Natural killer cell (primary cell): ENCODE measurements around the gene CITED1. TPM values are rescaled to one million over a fixed set of nuclear protein-coding genes. Genes with fewer than 3 reads are reported as not detected.

ENCODE experiments used
- ATAC-seq, 3 donors: fragments of 150-1000 bp in 2 of 3; fragments of 200-7000 bp in 1 of 3; cut with Tn5 transposase; 1 replicate in 1 of 3; 2 replicates in 2 of 3; pipeline ENCODE4 v1.10.0; 2021; ENCODE audit warnings: mild to moderate bottlenecking in 2 of 3, moderate library complexity in 2 of 3
- DNase-seq, 2 donors: peaks; one replicate each; pipeline versions ENCODE4 v3.0.0 to v3.0.0-alpha.2; 2013 to 2021; ENCODE audit warnings: mixed read lengths in 1 of 2
- H3K27ac ChIP-seq: one replicate; pipeline ENCODE4 v1.5.1; 2013; ENCODE audit warnings: mild to moderate bottlenecking, low read length
- H3K27me3 ChIP-seq: one replicate; pipeline ENCODE4 v1.6.1; 2013; ENCODE audit warnings: low read length; ENCODE audit not compliant: control insufficient read depth, insufficient read depth
- H3K36me3 ChIP-seq: one replicate; pipeline ENCODE4 v1.6.1; 2013; ENCODE audit warnings: low read length; ENCODE audit not compliant: control insufficient read depth, insufficient read depth
- H3K4me1 ChIP-seq: one replicate; pipeline ENCODE4 v1.6.1; 2013; ENCODE audit warnings: low read length; ENCODE audit not compliant: control insufficient read depth, insufficient read depth
- H3K4me3 ChIP-seq: one replicate; pipeline ENCODE4 v1.5.1; 2013; ENCODE audit warnings: low read length
- H3K9me3 ChIP-seq: one replicate; pipeline ENCODE4 v1.6.1; 2013; ENCODE audit warnings: low read length; ENCODE audit not compliant: control insufficient read depth, insufficient read depth
- H3K27ac Mint-ChIP-seq, 2 donors: one replicate each; pipeline ENCODE4 v1.8.0; 2022; ENCODE audit warnings: mild to moderate bottlenecking in 2 of 2, mixed read lengths in 2 of 2, moderate library complexity in 1 of 2
- H3K27me3 Mint-ChIP-seq, 2 donors: one replicate each; pipeline ENCODE4 v1.8.0; 2022; ENCODE audit warnings: low read depth in 2 of 2, mixed read lengths in 2 of 2
- H3K36me3 Mint-ChIP-seq: one replicate; pipeline ENCODE4 v1.8.0; 2022; ENCODE audit warnings: mixed read lengths
- H3K4me1 Mint-ChIP-seq, 2 donors: one replicate each; pipeline ENCODE4 v1.8.0; 2022; ENCODE audit warnings: mixed read lengths in 2 of 2
- H3K4me3 Mint-ChIP-seq: one replicate; pipeline ENCODE4 v1.8.0; 2022; ENCODE audit warnings: mild to moderate bottlenecking, moderate library complexity, mixed read lengths
- H3K9me3 Mint-ChIP-seq, 2 donors: one replicate each; pipeline ENCODE4 v1.8.0; 2022; ENCODE audit warnings: mixed read lengths in 2 of 2
- CTCF ChIP-seq: fragments of 200-600 bp; IDR thresholded peaks from one replicate; pipeline ENCODE4 v1.8.0; 2022; ENCODE audit warnings: antibody characterized with exemption
- WGBS: methylation state at CpG from one replicate; pipeline ENCODE4 v1.1.7; 2013; ENCODE audit warnings: missing lambda C conversion rate; ENCODE audit not compliant: insufficient coverage; 5-methylcytosine and 5-hydroxymethylcytosine counted together
- intact Hi-C: fragments of 100-400 bp; cut with micrococcal nuclease; formaldehyde crosslinking; loops from one replicate; pipeline ENCODE4 v1.14.2; 2022
- total RNA-seq, 4 donors: library from RNA; stranded (reverse); fragments of 120-200 nt in 1 of 4; gene quantifications; one replicate each; pipeline versions ENCODE4 v1.2.3 to v1.2.4, GENCODE V29; 2013 to 2022

The CITED1 gene
- total RNA-seq, 3 donors from 2014 or later (not counting 1 experiment from before 2014, with no cell fraction given), result 0.49 TPM; not detected in 2

- Mint-ChIP-seq H3K4me1 (peaks cover 20 to 29% of the 10 kb centered on the region in 2 donors), H3K27ac (no peak overlapping the region), H3K36me3 (no peaks in the 10 kb centered on the region), H3K27me3 (peaks cover 35% of the 10 kb centered on the region in 2 donors), H3K4me3 (peak overlapping the region; percentile 25), H3K9me3 (no peaks in the 10 kb centered on the region)
- Histone ChIP-seq H3K27me3 (peaks cover 35% of the 10 kb centered on the region), H3K36me3 (no peaks in the 10 kb centered on the region), H3K27ac (no peak overlapping the region), H3K9me3 (no peaks in the 10 kb centered on the region), H3K4me3 (no peak overlapping the region), H3K4me1 (peaks cover 39% of the 10 kb centered on the region)
- intact Hi-C loops, result loop anchor here (10.0 kb wide), 1 partner anchor 1055 kb away; the partner anchor contains the start of gene ZMYM3
- no peak for TF ChIP-seq CTCF
- DNase-seq (peak in 1 of 2 donors; percentile 3), ATAC-seq (no peak)
- WGBS, result 34% methylated on average over 10 of the region's 15 CpGs
Measured at GRCh38 chrX:72309297-72310071, 3.8 kb upstream of the CITED1 start.

- Mint-ChIP-seq H3K36me3 (no peaks in the 10 kb centered on the region), H3K9me3 (no peaks in the 10 kb centered on the region), H3K27me3 (peaks cover 36 to 41% of the 10 kb centered on the region in 2 donors), H3K27ac (no peak overlapping the region), H3K4me1 (peaks cover 20 to 31% of the 10 kb centered on the region in 2 donors), H3K4me3 (peak overlapping the region; percentile 86)
- no peak overlapping the region for H3K4me3 ChIP-seq
- no peak for TF ChIP-seq CTCF
- H3K4me1 ChIP-seq, result peaks cover 40% of the 10 kb centered on the region
- intact Hi-C loops, result loop anchor here (10.0 kb wide), 1 partner anchor 1054 kb away; the partner anchor contains the start of gene ZMYM3
- ATAC-seq (peak in 2 of 3 donors; percentile 14 to 38), DNase-seq (peak; percentile 21 to 34)
- H3K27ac ChIP-seq, result no peak overlapping the region
- H3K36me3 ChIP-seq, result no peaks in the 10 kb centered on the region
- H3K27me3 ChIP-seq, result peaks cover 35% of the 10 kb centered on the region
- 2% methylated on average over 19 of the region's 24 CpGs for WGBS
- H3K9me3 ChIP-seq, result no peaks in the 10 kb centered on the region
Measured at GRCh38 chrX:72308566-72309296, 3.0 kb upstream of the CITED1 start.

GRCh38 chrX:72308209-72308565 is 2.5 kb upstream of the CITED1 start:
- ATAC-seq (no peak), DNase-seq (peak in 1 of 2 donors; percentile 1)
- Histone ChIP-seq H3K27ac (no peak overlapping the region), H3K27me3 (peaks cover 35% of the 10 kb centered on the region), H3K36me3 (no peaks in the 10 kb centered on the region), H3K9me3 (no peaks in the 10 kb centered on the region), H3K4me3 (no peak overlapping the region), H3K4me1 (peaks cover 40% of the 10 kb centered on the region)
- intact Hi-C loops, result loop anchor here (10.0 kb wide), 1 partner anchor 1053 kb away; the partner anchor contains the start of gene ZMYM3
- WGBS, result 6% methylated on average over 5 of the region's 11 CpGs
- no peak for TF ChIP-seq CTCF
- no peaks in the 10 kb centered on the region for H3K36me3 Mint-ChIP-seq
- peak overlapping the region; percentile 86 for H3K4me3 Mint-ChIP-seq
- H3K27ac Mint-ChIP-seq, result no peak overlapping the region
- peaks cover 20 to 31% of the 10 kb centered on the region in 2 donors for H3K4me1 Mint-ChIP-seq
- H3K9me3 Mint-ChIP-seq, result no peaks in the 10 kb centered on the region
- H3K27me3 Mint-ChIP-seq, result peaks cover 37 to 46% of the 10 kb centered on the region in 2 donors
